Measurements from ENCODE around the gene LEP. TPM values are rescaled to one million over a fixed set of nuclear protein-coding genes. Genes with fewer than 3 reads are reported as not detected.

Gene LEP
- total RNA-seq, 3 donors from 2014 or later, result 0.09 to 0.22 TPM; not detected in 1

DNA sequence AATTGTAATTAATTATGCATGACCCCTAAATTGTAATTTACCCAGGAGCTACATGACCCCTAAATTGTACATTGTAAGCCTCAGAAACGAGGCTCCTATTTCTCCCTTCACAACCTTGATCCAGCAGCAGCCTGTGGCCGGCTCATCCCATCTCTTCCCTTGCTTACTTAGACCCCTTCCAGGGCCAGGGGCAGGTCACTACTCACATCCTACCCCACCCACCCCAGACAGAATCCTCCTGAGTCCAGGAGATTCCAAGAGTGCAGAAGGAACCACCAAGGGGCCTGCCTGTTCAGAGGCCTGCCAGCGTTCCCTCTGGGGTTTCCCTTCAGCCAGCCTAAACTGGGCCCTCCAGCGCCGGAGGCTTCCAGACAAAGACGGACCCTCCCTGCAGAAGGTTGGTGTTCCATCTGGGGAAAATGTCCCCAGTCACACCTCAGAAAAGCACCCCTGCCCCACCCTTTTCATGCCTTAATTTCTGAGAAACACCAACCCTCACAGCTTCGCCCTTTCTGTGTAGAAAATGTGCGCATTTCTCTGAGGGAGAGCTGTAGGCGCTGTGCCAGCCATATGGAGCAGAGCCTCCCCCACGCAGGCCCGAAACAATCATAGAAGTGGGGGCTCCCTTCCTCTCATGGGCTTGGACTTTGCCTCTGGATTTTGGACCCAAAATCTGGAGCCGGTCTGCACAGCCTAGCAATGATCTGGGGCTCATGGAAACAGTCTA lies 19.2 kb downstream of the LEP start:
- no peak overlapping the region for H3K4me3 ChIP-seq
- intact Hi-C loops (cut with DNase I, micrococcal nuclease), result no loop called here
- DNase-seq, result no peak

DNA sequence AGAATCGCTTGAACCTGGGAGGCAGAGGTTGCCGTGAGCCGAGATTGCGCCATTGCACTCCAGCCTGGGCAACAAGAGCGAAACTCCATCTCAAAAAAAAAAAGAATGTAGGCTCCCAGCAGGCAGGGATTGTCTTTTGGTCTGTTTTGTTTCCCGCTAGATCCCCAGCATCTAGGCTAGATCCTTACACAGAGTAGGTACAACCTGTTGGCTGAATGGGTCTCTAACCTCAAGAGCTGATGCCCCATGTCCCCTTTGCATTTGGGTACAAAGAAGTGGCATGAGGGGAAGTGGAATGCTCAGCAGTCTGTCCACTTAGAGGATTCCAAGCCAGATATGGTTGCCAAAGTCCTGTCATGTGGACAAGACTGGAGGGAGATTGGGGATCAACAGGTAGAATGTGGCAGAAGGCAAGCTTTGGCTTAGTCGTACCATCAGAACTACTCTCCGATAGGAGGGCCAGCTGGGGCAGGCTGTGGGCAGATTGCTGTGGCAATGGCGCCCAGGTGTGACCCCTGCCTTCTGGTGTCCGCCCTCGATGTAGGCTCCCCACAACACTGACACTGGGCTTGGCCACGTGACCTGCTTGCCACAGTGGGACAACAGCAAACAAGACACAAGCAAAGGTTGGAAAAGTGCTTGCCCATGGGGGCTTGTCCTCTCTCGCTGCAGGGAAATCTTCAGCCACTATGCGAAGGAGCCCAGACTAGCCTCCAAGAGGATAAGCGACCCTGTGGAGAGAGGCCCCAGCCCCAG lies 21.4 kb downstream of the LEP start:
- DNase-seq (no peak), ATAC-seq (no peak)
- Histone ChIP-seq H3K4me1 (ENCODE audit: low read depth) (peaks cover 14% of the 10 kb centered on the region), H3K9me3 (no peaks in the 10 kb centered on the region), H3K4me3 (no peak overlapping the region), H3K36me3 (ENCODE audit: low read depth) (no peaks in the 10 kb centered on the region)
- TF ChIP-seq, protein P1, sequence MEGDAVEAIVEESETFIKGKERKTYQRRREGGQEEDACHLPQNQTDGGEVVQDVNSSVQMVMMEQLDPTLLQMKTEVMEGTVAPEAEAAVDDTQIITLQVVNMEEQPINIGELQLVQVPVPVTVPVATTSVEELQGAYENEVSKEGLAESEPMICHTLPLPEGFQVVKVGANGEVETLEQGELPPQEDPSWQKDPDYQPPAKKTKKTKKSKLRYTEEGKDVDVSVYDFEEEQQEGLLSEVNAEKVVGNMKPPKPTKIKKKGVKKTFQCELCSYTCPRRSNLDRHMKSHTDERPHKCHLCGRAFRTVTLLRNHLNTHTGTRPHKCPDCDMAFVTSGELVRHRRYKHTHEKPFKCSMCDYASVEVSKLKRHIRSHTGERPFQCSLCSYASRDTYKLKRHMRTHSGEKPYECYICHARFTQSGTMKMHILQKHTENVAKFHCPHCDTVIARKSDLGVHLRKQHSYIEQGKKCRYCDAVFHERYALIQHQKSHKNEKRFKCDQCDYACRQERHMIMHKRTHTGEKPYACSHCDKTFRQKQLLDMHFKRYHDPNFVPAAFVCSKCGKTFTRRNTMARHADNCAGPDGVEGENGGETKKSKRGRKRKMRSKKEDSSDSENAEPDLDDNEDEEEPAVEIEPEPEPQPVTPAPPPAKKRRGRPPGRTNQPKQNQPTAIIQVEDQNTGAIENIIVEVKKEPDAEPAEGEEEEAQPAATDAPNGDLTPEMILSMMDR (IDR thresholded peaks at IDR 0.05), result no peak
- intact Hi-C loops (cut with DNase I, micrococcal nuclease), result no loop called here

More for the DNA sequence above, 19.2 kb downstream of the LEP start:
- TF ChIP-seq, protein P1 (IDR thresholded peaks at IDR 0.05), result no peak
- Histone ChIP-seq H3K9me3 (no peaks in the 10 kb centered on the region), H3K4me1 (ENCODE audit: low read depth) (peaks cover 14% of the 10 kb centered on the region), H3K36me3 (ENCODE audit: low read depth) (no peaks in the 10 kb centered on the region)
- no peak for ATAC-seq

DNA sequence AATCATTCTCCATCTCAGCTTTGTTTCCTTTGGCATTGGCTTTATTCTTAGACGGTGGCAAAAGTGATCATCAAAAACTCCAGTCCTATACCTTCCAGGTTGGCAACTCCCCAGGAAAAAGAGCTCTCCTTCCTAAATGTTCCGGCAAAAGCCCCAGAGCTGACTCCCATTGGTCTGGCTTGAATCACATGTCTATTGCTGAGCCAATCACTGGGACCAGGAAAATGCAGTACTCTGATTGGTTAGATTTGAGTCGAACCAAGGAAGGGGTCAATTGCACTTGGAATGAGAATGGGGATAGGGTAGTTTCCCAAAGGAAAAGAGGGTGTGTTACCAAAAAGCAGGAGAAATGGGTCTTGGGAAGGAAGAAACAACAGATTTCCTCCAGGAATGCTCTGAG lies 22.3 kb downstream of the LEP start:
- Histone ChIP-seq H3K9me3 (no peaks in the 10 kb centered on the region), H3K4me3 (no peak overlapping the region), H3K36me3 (ENCODE audit: low read depth) (no peaks in the 10 kb centered on the region), H3K4me1 (ENCODE audit: low read depth) (peaks cover 14% of the 10 kb centered on the region)
- DNase-seq, result no peak
- ATAC-seq, result no peak
- intact Hi-C loops (cut with DNase I, micrococcal nuclease), result no loop called here
- TF ChIP-seq, protein P1 (IDR thresholded peaks at IDR 0.05), result no peak

DNA sequence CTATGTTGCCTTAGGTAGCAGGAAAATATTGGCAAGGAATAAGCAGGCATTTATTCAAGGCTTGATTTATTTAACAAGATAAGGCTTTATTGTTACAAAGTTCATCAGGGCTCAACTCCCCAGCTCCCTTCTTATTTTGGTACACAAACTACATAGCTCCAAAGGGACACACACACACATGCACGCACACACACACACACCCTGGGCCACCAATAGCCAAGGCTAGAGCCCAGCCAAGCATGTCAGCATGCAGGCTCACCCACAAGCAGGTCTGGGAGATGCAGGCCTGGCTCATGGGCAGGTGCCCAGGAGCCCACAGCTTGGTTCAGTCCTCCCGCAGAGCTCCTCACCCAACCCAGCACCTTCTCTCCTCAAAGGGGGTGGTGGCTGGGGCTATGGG lies 23.4 kb downstream of the LEP start:
- no peaks in the 10 kb centered on the region for H3K9me3 ChIP-seq
- no peaks in the 10 kb centered on the region for H3K36me3 ChIP-seq (ENCODE audit: low read depth)
- intact Hi-C loops (cut with DNase I, micrococcal nuclease), result no loop called here
- peak; percentile 63 for ATAC-seq
- DNase-seq, result peak in 2 of 3 donors; percentile 39 to 46
- H3K4me1 ChIP-seq (ENCODE audit: low read depth), result peaks cover 9% of the 10 kb centered on the region
- TF ChIP-seq, protein P1 (IDR thresholded peaks at IDR 0.05), result no peak
- H3K4me3 ChIP-seq, result no peak overlapping the region

DNA sequence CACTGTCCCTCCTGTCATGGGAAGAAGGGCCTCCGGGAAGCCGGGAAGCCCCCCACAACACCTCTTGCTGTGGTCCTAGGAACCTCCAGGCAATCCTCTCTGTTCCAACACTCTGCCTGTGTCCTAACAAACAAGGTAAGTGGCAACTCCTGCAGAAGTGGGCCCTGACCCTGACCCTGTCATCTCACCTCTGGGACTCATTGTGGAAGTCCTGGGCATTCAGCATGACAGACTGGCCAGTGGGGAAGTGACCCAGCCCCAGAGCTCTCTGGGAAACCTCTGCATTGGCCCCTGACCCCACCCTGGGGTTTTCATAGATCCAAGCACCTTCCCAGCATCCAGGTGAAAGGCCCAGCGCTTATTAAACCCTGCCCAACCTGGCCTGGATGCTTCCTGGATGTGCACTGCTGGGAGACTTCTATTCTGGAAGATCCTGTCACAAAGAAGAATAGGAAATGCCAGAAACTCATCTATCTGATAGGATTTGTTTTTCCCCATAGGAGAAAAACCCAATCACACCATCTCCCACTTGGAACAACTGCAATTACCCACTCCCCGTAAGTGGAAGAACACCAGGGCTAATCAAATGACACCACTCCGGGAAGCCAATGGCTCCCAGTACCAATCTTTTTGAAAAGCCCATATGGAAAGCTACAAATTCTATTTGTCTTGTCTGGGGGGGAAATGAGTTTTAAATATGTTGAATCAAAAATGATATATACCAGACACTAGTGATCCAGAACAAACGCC lies 24.3 kb downstream of the LEP start:
- TF ChIP-seq, protein P1 (IDR thresholded peaks at IDR 0.05), result no peak
- H3K4me1 ChIP-seq (ENCODE audit: low read depth), result peaks cover 7% of the 10 kb centered on the region
- H3K9me3 ChIP-seq, result no peaks in the 10 kb centered on the region
- intact Hi-C loops (cut with DNase I, micrococcal nuclease), result no loop called here
- H3K4me3 ChIP-seq, result no peak overlapping the region
- ATAC-seq (peak; percentile 14), DNase-seq (no peak)
- H3K36me3 ChIP-seq (ENCODE audit: low read depth), result no peaks in the 10 kb centered on the region

Data from mucosa of descending colon (tissue), 3 donors.